Measurements from ENCODE around the gene LMTK3.

GRCh38 chr19:48484931-48485612, 26.6 kb downstream of the LMTK3 start:
- TF ChIP-seq CTCF (IDR thresholded peaks at IDR 0.05; ENCODE audit: poor library complexity, severe bottlenecking): no peak
- no peak for TF ChIP-seq EP300 (conservative IDR thresholded peaks at IDR 0.05; ENCODE audit: poor library complexity, severe bottlenecking)
- TF ChIP-seq EZH2 (IDR thresholded peaks at IDR 0.05; ENCODE audit: borderline replicate concordance, insufficient read depth, low read length, poor library complexity, severe bottlenecking): no peak
- TF ChIP-seq RAD21 (conservative IDR thresholded peaks at IDR 0.05): no peak
- no peak for TF ChIP-seq TAF1 (IDR thresholded peaks at IDR 0.05; ENCODE audit: low read depth)
- TF ChIP-seq REST (IDR thresholded peaks at IDR 0.05; ENCODE audit: borderline replicate concordance): no peak
